ENCODE data around the gene SLFNL1. TPM values are rescaled to one million over a fixed set of nuclear protein-coding genes. Genes with fewer than 3 reads are reported as not detected.

Gene SLFNL1
- total RNA-seq, result under 1 TPM; 0.08 to 0.17 TPM
- 0.48 TPM for polyA plus RNA-seq (2013, experiment 1 of 2)
- 0.63 TPM for polyA plus RNA-seq (2013, experiment 2 of 2)
- 0 to 4.2 (median 0.62) reads per million in 172 experiments for total RNA-seq

- ChIA-PET CTCF (interaction anchor here (1.2 kb wide), 1 partner anchor 18 kb away, joined by 3 read pairs; no protein-coding TSS in a partner anchor), POLR2A (no interaction called here)
- H3K27me3 ChIP-seq (ENCODE audit: control insufficient read depth in 1 of 2, insufficient read depth in 2 of 2, low read length in 2 of 2), result no peaks in the 10 kb centered on the region
- DNase-seq, result peak in 1 of 14 experiments; percentile 8
- no peak within 1 kb of the TSS for H3K4me3 ChIP-seq (ENCODE audit: low read length)
- H3K27ac ChIP-seq (ENCODE audit: low read depth in 1 of 2, low read length in 2 of 2), result peak within 1 kb of the TSS in 1 of 2 donors; percentile 8
- intact Hi-C loops (cut with DNase I, micrococcal nuclease), result no loop called here
- H3K36me3 ChIP-seq (ENCODE audit: insufficient read depth, low read length), result peaks cover 23% of the 10 kb centered on the region
- ATAC-seq (ENCODE audit: poor library complexity), result no peak
- H3K27me3 Mint-ChIP-seq, result no peaks in the 10 kb centered on the region
- H3K9me3 Mint-ChIP-seq, result no peaks in the 10 kb centered on the region
- H3K4me3 Mint-ChIP-seq, result no peak within 1 kb of the TSS
- no peak for TF ChIP-seq CTCF (IDR thresholded peaks at IDR 0.05)
- H3K4me1 Mint-ChIP-seq (ENCODE audit: low read depth), result peaks cover 13% of the 10 kb centered on the region
- H3K9me3 ChIP-seq (ENCODE audit: control insufficient read depth in 1 of 2, insufficient read depth in 1 of 2, low read length in 2 of 2), result no peaks in the 10 kb centered on the region
- H3K27ac Mint-ChIP-seq, result peak within 1 kb of the TSS; percentile 42
- H3K36me3 Mint-ChIP-seq (ENCODE audit: low read depth), result peaks cover 5% of the 10 kb centered on the region
- H3K4me1 ChIP-seq (ENCODE audit: insufficient read depth, low read length), result peaks cover 10% of the 10 kb centered on the region
Observed at GRCh38 chr1:41021526-41022308, at the start of gene SLFNL1. Gene SLFNL1, minus strand, starts transcription at chr1:41021725. Its CDS starts 1,065 bp downstream, at chr1:41020660.

- H3K27ac ChIP-seq (ENCODE audit: low read depth in 1 of 2, low read length in 2 of 2), result no peak overlapping the region
- H3K27ac Mint-ChIP-seq, result no peak overlapping the region
- no peaks in the 10 kb centered on the region for H3K27me3 Mint-ChIP-seq
- POLR2A ChIA-PET, result no interaction called here
- no peaks in the 10 kb centered on the region for H3K9me3 ChIP-seq (ENCODE audit: control insufficient read depth in 1 of 2, insufficient read depth in 1 of 2, low read length in 2 of 2)
- CTCF ChIA-PET, result no interaction called here
- H3K9me3 Mint-ChIP-seq, result no peaks in the 10 kb centered on the region
- H3K36me3 ChIP-seq (ENCODE audit: insufficient read depth, low read length), result peaks cover 22% of the 10 kb centered on the region
- ATAC-seq (ENCODE audit: poor library complexity), result no peak
- intact Hi-C loops (cut with DNase I, micrococcal nuclease), result no loop called here
- peaks cover 72% of the 10 kb centered on the region for H3K36me3 Mint-ChIP-seq (ENCODE audit: low read depth)
- H3K4me3 Mint-ChIP-seq, result no peak overlapping the region
- H3K4me3 ChIP-seq (ENCODE audit: low read length), result no peak overlapping the region
- TF ChIP-seq CTCF (IDR thresholded peaks at IDR 0.05), result no peak
- no peaks in the 10 kb centered on the region for H3K4me1 ChIP-seq (ENCODE audit: insufficient read depth, low read length)
- no peaks in the 10 kb centered on the region for H3K27me3 ChIP-seq (ENCODE audit: control insufficient read depth in 1 of 2, insufficient read depth in 2 of 2, low read length in 2 of 2)
- DNase-seq, result no peak
- H3K4me1 Mint-ChIP-seq (ENCODE audit: low read depth), result no peaks in the 10 kb centered on the region
Observed at GRCh38 chr1:41056907-41057306, 35.4 kb upstream of the SLFNL1 start.

DNA sequence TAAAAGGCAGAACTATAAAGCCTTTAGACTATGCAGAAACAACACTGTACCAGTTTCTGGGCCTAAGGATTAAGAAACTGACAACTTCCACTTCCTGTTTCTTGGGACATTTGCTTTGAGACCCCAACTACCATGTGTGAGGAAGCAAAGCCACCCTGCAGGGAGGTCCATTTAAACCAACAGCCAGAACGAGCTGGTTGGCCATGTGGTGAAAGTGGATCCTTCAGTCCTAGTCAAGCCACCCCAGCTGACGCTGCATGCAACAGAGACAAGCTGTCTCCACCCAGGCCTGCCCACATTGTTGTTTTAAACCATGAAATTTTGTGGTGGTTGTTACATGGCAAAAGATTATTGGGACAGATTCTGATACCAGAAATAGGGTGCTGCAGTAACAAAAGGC lies 31.8 kb upstream of the SLFNL1 start:
- H3K36me3 Mint-ChIP-seq (ENCODE audit: low read depth), result peaks cover 62% of the 10 kb centered on the region
- no peak for ATAC-seq (ENCODE audit: poor library complexity)
- H3K27me3 ChIP-seq (ENCODE audit: control insufficient read depth in 1 of 2, insufficient read depth in 2 of 2, low read length in 2 of 2), result no peaks in the 10 kb centered on the region

More for the DNA sequence above, 31.8 kb upstream of the SLFNL1 start:
- ChIA-PET CTCF (no interaction called here), POLR2A (no interaction called here)
- H3K9me3 ChIP-seq (ENCODE audit: control insufficient read depth in 1 of 2, insufficient read depth in 1 of 2, low read length in 2 of 2), result no peaks in the 10 kb centered on the region
- Mint-ChIP-seq H3K4me1 (ENCODE audit: low read depth) (no peaks in the 10 kb centered on the region), H3K27me3 (no peaks in the 10 kb centered on the region), H3K27ac (no peak overlapping the region), H3K4me3 (no peak overlapping the region), H3K9me3 (no peaks in the 10 kb centered on the region)
- H3K4me3 ChIP-seq (ENCODE audit: low read length), result no peak overlapping the region
- H3K36me3 ChIP-seq (ENCODE audit: insufficient read depth, low read length), result peaks cover 15% of the 10 kb centered on the region
- no peak for DNase-seq
- H3K27ac ChIP-seq (ENCODE audit: low read depth in 1 of 2, low read length in 2 of 2), result no peak overlapping the region
- no peaks in the 10 kb centered on the region for H3K4me1 ChIP-seq (ENCODE audit: insufficient read depth, low read length)
- intact Hi-C loops (cut with DNase I, micrococcal nuclease), result no loop called here
- TF ChIP-seq CTCF (IDR thresholded peaks at IDR 0.05), result no peak
